ENCODE measurements around the gene ABHD8. TPM values are rescaled to one million over a fixed set of nuclear protein-coding genes. Genes with fewer than 3 reads are reported as not detected.

ABHD8 gene
- total and polyA plus RNA-seq, 2 of the 13 experiments (the other 11 are each of a cell fraction or from before 2014, with no cell fraction given), result 6.3 to 7.2 TPM

- TF ChIP-seq FOSL2 (CRISPR knock-in tag; IDR thresholded peaks at IDR 0.05) (peak; percentile 82), CCAR2 (optimal IDR thresholded peaks at IDR 0.05; ENCODE audit: low read depth, low read length) (peak; percentile 30), TFDP2 (CRISPR knock-in tag; IDR thresholded peaks at IDR 0.05) (peak; percentile 42; the same call in 1 of the 2 replicates), ZNF407 (CRISPR knock-in tag; IDR thresholded peaks at IDR 0.05; ENCODE audit: not compliant biosample characterization) (peak; percentile 34), TFAP4 (IDR thresholded peaks at IDR 0.05; ENCODE audit: borderline replicate concordance, low read depth) (peak; percentile 82; the same call in 1 of the 2 replicates), DZIP1 (CRISPR knock-in tag; IDR thresholded peaks at IDR 0.05) (0 out of 2 replicates have a peak, but pooled peaks have one; percentile 78), ARID5B (CRISPR knock-in tag; IDR thresholded peaks at IDR 0.05) (peak; percentile 94), ETV5 (CRISPR knock-in tag; IDR thresholded peaks at IDR 0.05; ENCODE audit: borderline replicate concordance) (0 out of 2 replicates have a peak, but pooled peaks have one; percentile 26), ZNF572 (CRISPR knock-in tag; IDR thresholded peaks at IDR 0.05) (peak; percentile 50; the same call in 1 of the 2 replicates), RBAK (CRISPR knock-in tag; IDR thresholded peaks at IDR 0.05) (no peak)
Measured at GRCh38 chr19:17248011-17248776, 55.0 kb downstream of the ABHD8 start (continued).
